B cell (primary cell): ENCODE data around the gene CDC14A. TPM values are rescaled to one million over a fixed set of nuclear protein-coding genes. Genes with fewer than 3 reads are reported as not detected.

Experiments
- ATAC-seq: fragments of 200-7000 bp; cut with Tn5 transposase; one replicate; pipeline ENCODE4 v1.10.0; 2021; ENCODE audit warnings: low read depth, mild to moderate bottlenecking, moderate number of reproducible peaks, moderate library complexity
- CTCF ChIA-PET: fragments of 350-600 bp; sonication (Branson Sonifier 250); formaldehyde crosslinking; loops from one replicate; lab custom pipeline; 2021; ENCODE audit warnings: antibody characterized with exemption, inconsistent platforms; lab: Charles Lee
- POLR2A ChIA-PET: fragments of 350-600 bp; sonication (Branson Sonifier 250); formaldehyde crosslinking; loops from one replicate; lab custom pipeline; 2021; ENCODE audit warnings: antibody characterized with exemption; lab: Charles Lee
- DNase-seq: peaks from one replicate; pipeline ENCODE4 v3.0.0; 2013
- H2AFZ ChIP-seq: 2 replicates; pipeline ENCODE4 v1.6.1; 2012; ENCODE audit warnings: mild to moderate bottlenecking, low read depth, low read length; ENCODE audit not compliant: insufficient read depth, poor library complexity, severe bottlenecking
- H3K27ac ChIP-seq, 2 donors: 1 replicate in 1 of 2; 2 replicates in 1 of 2; pipeline ENCODE4 v1.5.1; 2012 to 2013; ENCODE audit warnings: low read length in 2 of 2, mild to moderate bottlenecking in 2 of 2, moderate library complexity in 1 of 2
- H3K27me3 ChIP-seq, 4 experiments: fragments of 200-600 bp in 1 of 4; sonication (generic) in 1 of 4; replicated peaks in 1 of 4; 1 replicate in 2 of 4; 2 replicates in 2 of 4; pipeline versions ENCODE4 v1.6.1 to v1.7.0; 2013 to 2016; ENCODE audit warnings: low read length in 3 of 4, mild to moderate bottlenecking in 2 of 4, mixed read lengths in 1 of 4, moderate library complexity in 1 of 4; ENCODE audit not compliant: insufficient read depth in 4 of 4, control insufficient read depth in 3 of 4; ENCODE audit errors: control extremely low read depth in 1 of 4
- H3K36me3 ChIP-seq, 2 experiments: replicated peaks in 1 of 2; 1 replicate in 1 of 2; 2 replicates in 1 of 2; pipeline versions ENCODE4 v1.6.1 to v1.7.1; 2013; ENCODE audit warnings: low read length in 1 of 2; ENCODE audit not compliant: insufficient read depth in 2 of 2, control insufficient read depth in 1 of 2; ENCODE audit errors: control extremely low read depth in 1 of 2, extremely low read depth in 1 of 2
- H3K4me1 ChIP-seq, 2 donors: fragments of 200-600 bp in 1 of 2; sonication (generic) in 1 of 2; 1 replicate in 1 of 2; 2 replicates in 1 of 2; pipeline versions ENCODE4 v1.5.1 to v1.6.1; 2013 to 2017; ENCODE audit warnings: low read length in 2 of 2; ENCODE audit not compliant: control insufficient read depth in 2 of 2, insufficient read depth in 2 of 2
- H3K4me2 ChIP-seq: replicated peaks from 2 replicates; pipeline ENCODE3; 2012; ENCODE audit warnings: mild to moderate bottlenecking, low read depth, low read length; ENCODE audit not compliant: poor library complexity, severe bottlenecking
- H3K4me3 ChIP-seq, 5 experiments: fragments of 200-600 bp in 1 of 5; sonication (generic) in 1 of 5; 1 replicate in 3 of 5; 2 replicates in 2 of 5; pipeline versions ENCODE4 v1.5.1 to v1.7.0; 2011 to 2016; ENCODE audit warnings: low read length in 4 of 5, mild to moderate bottlenecking in 4 of 5, low read depth in 2 of 5, control low read depth in 1 of 5, moderate library complexity in 1 of 5; ENCODE audit not compliant: insufficient read depth in 1 of 5; ENCODE audit errors: control extremely low read depth in 1 of 5, extremely low read depth in 1 of 5
- H3K79me2 ChIP-seq: fragments of 200-600 bp; sonication (generic); one replicate; pipeline ENCODE4 v1.6.0; 2016; ENCODE audit warnings: low read length; ENCODE audit not compliant: control insufficient read depth, insufficient read depth
- H3K9ac ChIP-seq: fragments of 200-600 bp; sonication (generic); 2 replicates; pipeline ENCODE4 v1.6.1; 2017; ENCODE audit warnings: mild to moderate bottlenecking, low read length, moderate library complexity
- H3K9me3 ChIP-seq, 3 donors: one replicate each; pipeline versions ENCODE4 v1.6.1 to v1.7.1; 2013; ENCODE audit warnings: low read length in 2 of 3; ENCODE audit not compliant: control insufficient read depth in 2 of 3, insufficient read depth in 1 of 3; ENCODE audit errors: control extremely low read depth in 1 of 3
- H4K20me1 ChIP-seq: 2 replicates; pipeline ENCODE4 v1.6.0; 2012; ENCODE audit warnings: mild to moderate bottlenecking, low read length; ENCODE audit not compliant: insufficient read depth, control insufficient read depth, poor library complexity, severe bottlenecking
- H3K27ac Mint-ChIP-seq: one replicate; pipeline ENCODE4 v1.8.0; 2021; ENCODE audit warnings: mixed read lengths
- H3K27me3 Mint-ChIP-seq: one replicate; pipeline ENCODE4 v1.8.0; 2021; ENCODE audit warnings: mixed read lengths
- H3K4me1 Mint-ChIP-seq: one replicate; pipeline ENCODE4 v1.8.0; 2021; ENCODE audit warnings: mixed read lengths
- H3K4me3 Mint-ChIP-seq: one replicate; pipeline ENCODE4 v1.8.0; 2021; ENCODE audit warnings: mixed read lengths
- H3K9me3 Mint-ChIP-seq: one replicate; pipeline ENCODE4 v1.8.0; 2022; ENCODE audit warnings: mixed read lengths; ENCODE audit not compliant: insufficient read depth
- EZH2 ChIP-seq: IDR thresholded peaks from 2 replicates; pipeline ENCODE4 v1.6.1; 2012; ENCODE audit warnings: borderline replicate concordance, low read depth, mild to moderate bottlenecking, moderate library complexity, low read length; ENCODE audit not compliant: insufficient read depth, poor library complexity, severe bottlenecking
- WGBS: methylation state at CpG from one replicate; pipeline ENCODE4 v1.1.5; 2013; ENCODE audit warnings: missing lambda C conversion rate; ENCODE audit not compliant: insufficient coverage; 5-methylcytosine and 5-hydroxymethylcytosine counted together
- intact Hi-C: fragments of 100-400 bp; cut with micrococcal nuclease; formaldehyde crosslinking; loops from one replicate; pipeline ENCODE4 v1.10.0; 2022
- polyA plus RNA-seq: library from polyadenylated mRNA; depleted of rRNA; stranded (reverse); fragments of >200 nt; gene quantifications from 2 replicates; pipeline ENCODE4 v1.2.3, GENCODE V29; 2012
- total RNA-seq, 2 donors: library from RNA; stranded (reverse); fragments of 120-200 nt in 1 of 2; gene quantifications; 1 replicate in 1 of 2; 2 replicates in 1 of 2; pipeline versions ENCODE4 v1.2.3 to v1.2.4, GENCODE V29; 2013 to 2022
- TF ChIP-seq, protein P1 (sequence below): fragments of 200-600 bp; IDR thresholded peaks from one replicate; pipeline ENCODE4 v1.8.0; 2022; ENCODE audit warnings: antibody characterized with exemption, mild to moderate bottlenecking

Gene CDC14A
- total and polyA plus RNA-seq, 2 donors (not counting 1 experiment from before 2014, with no cell fraction given), result 6.1 to 41.7 TPM

- Histone ChIP-seq H3K4me1 (peaks cover 7 to 12% of the 10 kb centered on the region in 2 donors), H3K4me3 (no peak overlapping the region), H3K9me3 (no peaks in the 10 kb centered on the region), H3K4me2 (no peak overlapping the region), H3K9ac (no peak overlapping the region), H3K27ac (peak overlapping the region in 1 of 2 donors; percentile 27), H3K79me2 (peaks cover 8% of the 10 kb centered on the region), H3K36me3 (peaks cover 0 to 2% of the 10 kb centered on the region in 2 experiments), H4K20me1 (no peaks in the 10 kb centered on the region), H3K27me3 (no peaks in the 10 kb centered on the region), H2AFZ (no peak overlapping the region)
- TF ChIP-seq EZH2, result no peak
- TF ChIP-seq, protein P1, sequence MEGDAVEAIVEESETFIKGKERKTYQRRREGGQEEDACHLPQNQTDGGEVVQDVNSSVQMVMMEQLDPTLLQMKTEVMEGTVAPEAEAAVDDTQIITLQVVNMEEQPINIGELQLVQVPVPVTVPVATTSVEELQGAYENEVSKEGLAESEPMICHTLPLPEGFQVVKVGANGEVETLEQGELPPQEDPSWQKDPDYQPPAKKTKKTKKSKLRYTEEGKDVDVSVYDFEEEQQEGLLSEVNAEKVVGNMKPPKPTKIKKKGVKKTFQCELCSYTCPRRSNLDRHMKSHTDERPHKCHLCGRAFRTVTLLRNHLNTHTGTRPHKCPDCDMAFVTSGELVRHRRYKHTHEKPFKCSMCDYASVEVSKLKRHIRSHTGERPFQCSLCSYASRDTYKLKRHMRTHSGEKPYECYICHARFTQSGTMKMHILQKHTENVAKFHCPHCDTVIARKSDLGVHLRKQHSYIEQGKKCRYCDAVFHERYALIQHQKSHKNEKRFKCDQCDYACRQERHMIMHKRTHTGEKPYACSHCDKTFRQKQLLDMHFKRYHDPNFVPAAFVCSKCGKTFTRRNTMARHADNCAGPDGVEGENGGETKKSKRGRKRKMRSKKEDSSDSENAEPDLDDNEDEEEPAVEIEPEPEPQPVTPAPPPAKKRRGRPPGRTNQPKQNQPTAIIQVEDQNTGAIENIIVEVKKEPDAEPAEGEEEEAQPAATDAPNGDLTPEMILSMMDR, result no peak
- no peak overlapping the region for H3K4me3 Mint-ChIP-seq
- ChIA-PET POLR2A (no interaction called here), CTCF (interaction anchor here (3.1 kb wide), 1 partner anchor 34 kb away, joined by 14 read pairs; no protein-coding TSS in a partner anchor)
- no peak for ATAC-seq
- no peaks in the 10 kb centered on the region for H3K9me3 Mint-ChIP-seq
- no peak for DNase-seq
- intact Hi-C loops, result no loop called here
- WGBS, result no CpG with 5 or more reads among the region's 2 CpGs
- H3K27ac Mint-ChIP-seq, result peak overlapping the region; percentile 17
- H3K4me1 Mint-ChIP-seq, result peaks cover 34% of the 10 kb centered on the region
- H3K27me3 Mint-ChIP-seq, result no peaks in the 10 kb centered on the region
Measured at GRCh38 chr1:100422065-100422464, 69.8 kb downstream of the CDC14A start.

DNA sequence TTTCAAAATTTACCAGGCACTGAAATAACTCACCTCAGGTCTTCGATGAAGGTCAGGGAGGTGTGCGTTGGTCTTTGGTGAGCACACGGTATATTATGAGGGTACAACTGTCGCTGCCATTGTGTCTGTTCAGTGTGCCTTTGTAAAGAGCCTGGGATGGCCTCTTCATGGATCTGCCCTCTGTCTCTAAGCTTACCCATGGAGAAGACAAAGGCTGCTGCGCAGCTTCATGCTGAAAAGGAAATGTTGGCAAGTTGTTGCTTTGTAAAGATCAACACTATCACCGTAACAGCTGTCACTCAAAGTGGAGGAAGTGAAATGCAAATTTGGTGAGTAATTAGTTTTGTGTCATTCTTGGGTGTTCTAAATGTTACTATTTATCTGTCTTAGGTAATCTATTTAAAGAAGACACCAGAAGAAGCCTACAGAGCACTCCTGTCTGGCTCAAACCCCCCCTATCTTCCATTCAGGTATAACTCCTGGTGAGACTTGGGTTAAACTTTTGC lies 71.6 kb downstream of the CDC14A start:
- H3K4me1 Mint-ChIP-seq, result peaks cover 34% of the 10 kb centered on the region

More for the DNA sequence above, 71.6 kb downstream of the CDC14A start:
- Histone ChIP-seq H3K27me3 (no peaks in the 10 kb centered on the region), H3K9me3 (no peaks in the 10 kb centered on the region), H3K79me2 (peaks cover 8% of the 10 kb centered on the region), H3K4me3 (peak overlapping the region in 1 of 5 experiments; percentile 29), H3K4me2 (peak overlapping the region; percentile 31), H3K27ac (peak overlapping the region; percentile 45 to 59), H3K4me1 (peaks cover 7 to 12% of the 10 kb centered on the region in 2 donors), H2AFZ (no peak overlapping the region), H3K9ac (peak overlapping the region; percentile 19), H4K20me1 (no peaks in the 10 kb centered on the region), H3K36me3 (peaks cover 0 to 5% of the 10 kb centered on the region in 2 experiments)
- POLR2A ChIA-PET, result no interaction called here
- ATAC-seq, result peak; percentile 69
- Mint-ChIP-seq H3K9me3 (no peaks in the 10 kb centered on the region), H3K27me3 (no peaks in the 10 kb centered on the region), H3K27ac (peak overlapping the region; percentile 76), H3K4me3 (peak overlapping the region; percentile 58)
- peak; percentile 26 for DNase-seq
- TF ChIP-seq, protein P1, result peak; percentile 18
- TF ChIP-seq EZH2, result no peak
- intact Hi-C loops, result no loop called here
- WGBS, result 79% methylated on average over 2 of the region's 6 CpGs
- CTCF ChIA-PET, result interaction anchor here (1.0 to 3.1 kb wide), 8 partner anchors 10 to 445 kb away, joined by 3 to 14 read pairs (median 3); no protein-coding TSS in a partner anchor
